HUES64 (cell line): ENCODE results near the gene MANEA.

Experiments used
- H3K27ac ChIP-seq: 2 replicates; pipeline ENCODE4 v1.7.0; 2013; ENCODE audit warnings: low read depth, low read length, inconsistent platforms
- H3K27me3 ChIP-seq: 2 replicates; pipeline ENCODE4 v1.6.1; 2013; ENCODE audit warnings: mild to moderate bottlenecking, low read length; ENCODE audit not compliant: insufficient read depth
- H3K36me3 ChIP-seq: 2 replicates; pipeline ENCODE4 v1.6.1; 2013; ENCODE audit warnings: mild to moderate bottlenecking, low read length; ENCODE audit not compliant: insufficient read depth
- H3K4me1 ChIP-seq: 2 replicates; pipeline ENCODE4 v1.6.1; 2013; ENCODE audit warnings: mild to moderate bottlenecking, low read length, moderate library complexity; ENCODE audit not compliant: insufficient read depth
- H3K4me3 ChIP-seq: 2 replicates; pipeline ENCODE4 v1.5.1; 2013; ENCODE audit warnings: mild to moderate bottlenecking, low read length, moderate library complexity
- H3K9ac ChIP-seq: 2 replicates; pipeline ENCODE4 v1.6.1; 2013; ENCODE audit warnings: mild to moderate bottlenecking, low read depth, low read length
- H3K9me3 ChIP-seq: 2 replicates; pipeline ENCODE4 v1.6.1; 2013; ENCODE audit warnings: low read depth, low read length; ENCODE audit not compliant: insufficient read depth
- WGBS: fragments of 150-250, 120-280 bp; methylation state at CpG from one replicate; pipeline ENCODE4 v1.1.7; 2013; ENCODE audit warnings: missing lambda C conversion rate; 5-methylcytosine and 5-hydroxymethylcytosine counted together

The MANEA gene

GRCh38 chr6:95587989-95588388 is 10.7 kb downstream of the MANEA start:
- WGBS = no CpG with 5 or more reads among the region's 1 CpG
- Histone ChIP-seq H3K4me3 (no peak overlapping the region), H3K4me1 (no peaks in the 10 kb centered on the region), H3K9me3 (peaks cover 26% of the 10 kb centered on the region), H3K27me3 (no peaks in the 10 kb centered on the region), H3K36me3 (peaks cover 26% of the 10 kb centered on the region), H3K27ac (no peak overlapping the region), H3K9ac (no peak overlapping the region)

GRCh38 chr6:95589067-95589466 is 11.7 kb downstream of the MANEA start:
- H3K36me3 ChIP-seq = peaks cover 22% of the 10 kb centered on the region
- no peaks in the 10 kb centered on the region for H3K4me1 ChIP-seq
- no peak overlapping the region for H3K4me3 ChIP-seq
- WGBS = 100% methylated on average over 1 of the region's 1 CpG
- no peaks in the 10 kb centered on the region for H3K27me3 ChIP-seq
- H3K9me3 ChIP-seq = peaks cover 17% of the 10 kb centered on the region
- no peak overlapping the region for H3K27ac ChIP-seq
- H3K9ac ChIP-seq = no peak overlapping the region

GRCh38 chr6:95589826-95590570 is 12.7 kb downstream of the MANEA start:
- Histone ChIP-seq H3K4me1 (no peaks in the 10 kb centered on the region), H3K27me3 (no peaks in the 10 kb centered on the region), H3K4me3 (no peak overlapping the region), H3K9me3 (peaks cover 9% of the 10 kb centered on the region; the same call in 1 of the 2 replicates), H3K27ac (no peak overlapping the region), H3K36me3 (peaks cover 22% of the 10 kb centered on the region), H3K9ac (no peak overlapping the region)
- 91% methylated on average over 3 of the region's 4 CpGs for WGBS

GRCh38 chr6:95593025-95593424 is 15.7 kb downstream of the MANEA start:
- Histone ChIP-seq H3K4me3 (no peak overlapping the region), H3K9me3 (0 out of 2 replicates have a peak, but pooled peaks cover 6% of the 10 kb centered on the region), H3K4me1 (no peaks in the 10 kb centered on the region), H3K36me3 (peaks cover 10% of the 10 kb centered on the region; the same call in 1 of the 2 replicates), H3K27ac (no peak overlapping the region), H3K27me3 (no peaks in the 10 kb centered on the region), H3K9ac (no peak overlapping the region)
- 49% methylated on average over 2 of the region's 2 CpGs for WGBS

GRCh38 chr6:95596021-95596420 is 18.7 kb downstream of the MANEA start:
- H3K27me3 ChIP-seq = no peaks in the 10 kb centered on the region
- 0 out of 2 replicates have a peak, but pooled peaks cover under 1% of the 10 kb centered on the region for H3K4me1 ChIP-seq
- H3K9ac ChIP-seq = no peak overlapping the region
- no peak overlapping the region for H3K4me3 ChIP-seq
- no peak overlapping the region for H3K27ac ChIP-seq
- peaks cover 2% of the 10 kb centered on the region for H3K36me3 ChIP-seq
- 80% methylated on average over 3 of the region's 3 CpGs for WGBS
- 0 out of 2 replicates have a peak, but pooled peaks cover 6% of the 10 kb centered on the region for H3K9me3 ChIP-seq

- Histone ChIP-seq H3K4me3 (no peak overlapping the region), H3K9ac (no peak overlapping the region), H3K27ac (no peak overlapping the region)
Measured at GRCh38 chr6:95599706-95600105, 22.4 kb downstream of the MANEA start.

GRCh38 chr6:95601133-95601532 is 23.8 kb downstream of the MANEA start:
- H3K4me3 ChIP-seq = no peak overlapping the region
- no peak overlapping the region for H3K9ac ChIP-seq
- no peak overlapping the region for H3K27ac ChIP-seq
- H3K9me3 ChIP-seq = no peaks in the 10 kb centered on the region
- H3K4me1 ChIP-seq = 0 out of 2 replicates have a peak, but pooled peaks cover 5% of the 10 kb centered on the region
- H3K27me3 ChIP-seq = no peaks in the 10 kb centered on the region
- WGBS = 85% methylated on average over 3 of the region's 3 CpGs
- peaks cover 4% of the 10 kb centered on the region for H3K36me3 ChIP-seq

More at GRCh38 chr6:95599706-95600105, 22.4 kb downstream of the MANEA start:
- Histone ChIP-seq H3K36me3 (no peaks in the 10 kb centered on the region; the same call in 1 of the 2 replicates), H3K4me1 (0 out of 2 replicates have a peak, but pooled peaks cover 5% of the 10 kb centered on the region), H3K9me3 (no peaks in the 10 kb centered on the region), H3K27me3 (no peaks in the 10 kb centered on the region)

- no peaks in the 10 kb centered on the region for H3K9me3 ChIP-seq
- H3K9ac ChIP-seq = no peak overlapping the region
- H3K36me3 ChIP-seq = no peaks in the 10 kb centered on the region
- H3K4me3 ChIP-seq = no peak overlapping the region
- WGBS = 100% methylated on average over 1 of the region's 3 CpGs
- H3K27ac ChIP-seq = no peak overlapping the region
- H3K4me1 ChIP-seq = no peaks in the 10 kb centered on the region
- no peaks in the 10 kb centered on the region for H3K27me3 ChIP-seq
Measured at GRCh38 chr6:95614094-95614493, 36.8 kb downstream of the MANEA start.

GRCh38 chr6:95629551-95629950 is 52.2 kb downstream of the MANEA start:
- Histone ChIP-seq H3K27me3 (no peaks in the 10 kb centered on the region), H3K9ac (no peak overlapping the region), H3K27ac (no peak overlapping the region), H3K4me1 (peaks cover 7% of the 10 kb centered on the region; the same call in 1 of the 2 replicates), H3K36me3 (no peaks in the 10 kb centered on the region), H3K4me3 (no peak overlapping the region), H3K9me3 (peaks cover 5% of the 10 kb centered on the region)
- 97% methylated on average over 2 of the region's 2 CpGs for WGBS

- WGBS = 90% methylated on average over 25 of the region's 25 CpGs
- H3K27ac ChIP-seq = no peak overlapping the region
- H3K4me1 ChIP-seq = peaks cover 8% of the 10 kb centered on the region
- peaks cover 5% of the 10 kb centered on the region; the same call in 1 of the 2 replicates for H3K9me3 ChIP-seq
- H3K36me3 ChIP-seq = no peaks in the 10 kb centered on the region
- H3K4me3 ChIP-seq = no peak overlapping the region
- H3K9ac ChIP-seq = no peak overlapping the region
- no peaks in the 10 kb centered on the region for H3K27me3 ChIP-seq
Measured at GRCh38 chr6:95636552-95637431, 59.5 kb downstream of the MANEA start.

GRCh38 chr6:95648636-95649035 is 71.3 kb downstream of the MANEA start:
- H3K4me3 ChIP-seq = no peak overlapping the region
- H3K27me3 ChIP-seq = no peaks in the 10 kb centered on the region
- no peaks in the 10 kb centered on the region for H3K4me1 ChIP-seq
- H3K9me3 ChIP-seq = 0 out of 2 replicates have a peak, but pooled peaks cover 2% of the 10 kb centered on the region
- no peaks in the 10 kb centered on the region for H3K36me3 ChIP-seq
- no peak overlapping the region for H3K27ac ChIP-seq
- no peak overlapping the region for H3K9ac ChIP-seq
- WGBS = 91% methylated on average over 2 of the region's 2 CpGs
